Hepatocyte (in vitro differentiated cells): ENCODE data around the gene AKT2. TPM values are rescaled to one million over a fixed set of nuclear protein-coding genes. Genes with fewer than 3 reads are reported as not detected.

Source experiments
- DNase-seq: peaks from one replicate; pipeline ENCODE4 v3.0.0-alpha.2; 2016; ENCODE audit warnings: low spot score
- H2AFZ ChIP-seq: fragments of 200-600 bp; sonication (generic); 2 replicates; pipeline ENCODE4 v1.6.0; 2016; ENCODE audit warnings: antibody characterized with exemption, mild to moderate bottlenecking
- H3K27ac ChIP-seq: fragments of 200-600 bp; sonication (generic); 2 replicates; pipeline ENCODE4 v1.5.1; 2016; ENCODE audit warnings: mild to moderate bottlenecking
- H3K27me3 ChIP-seq: fragments of 200-600 bp; sonication (generic); 2 replicates; pipeline ENCODE4 v1.6.1; 2016
- H3K36me3 ChIP-seq: fragments of 200-600 bp; sonication (generic); replicated peaks from 2 replicates; pipeline ENCODE4 v1.5.1; 2016; ENCODE audit warnings: low read depth; ENCODE audit not compliant: insufficient read depth
- H3K4me1 ChIP-seq: fragments of 200-600 bp; sonication (generic); 2 replicates; pipeline ENCODE4 v1.5.1; 2016; ENCODE audit warnings: mild to moderate bottlenecking, moderate library complexity; ENCODE audit not compliant: insufficient read depth
- H3K4me2 ChIP-seq: fragments of 200-600 bp; sonication (generic); 2 replicates; pipeline ENCODE4 v1.6.0; 2016
- H3K4me3 ChIP-seq: fragments of 200-600 bp; sonication (generic); 2 replicates; pipeline ENCODE4 v1.5.1; 2016; ENCODE audit warnings: mild to moderate bottlenecking
- H3K79me2 ChIP-seq: fragments of 200-600 bp; sonication (generic); 2 replicates; pipeline ENCODE4 v1.6.0; 2017; ENCODE audit warnings: mild to moderate bottlenecking
- H3K9me2 ChIP-seq: fragments of 200-600 bp; sonication (generic); replicated peaks from 2 replicates; pipeline ENCODE4 v1.6.0; 2017; ENCODE audit warnings: mild to moderate bottlenecking; ENCODE audit not compliant: insufficient read depth
- H3K9me3 ChIP-seq: fragments of 200-600 bp; sonication (generic); 2 replicates; pipeline ENCODE4 v1.5.1; 2016; ENCODE audit warnings: low read depth, mild to moderate bottlenecking
- H4K20me1 ChIP-seq: fragments of 200-600 bp; sonication (generic); 2 replicates; pipeline ENCODE4 v1.6.0; 2016; ENCODE audit warnings: mild to moderate bottlenecking; ENCODE audit not compliant: insufficient read depth, poor library complexity, severe bottlenecking
- CTCF ChIP-seq: fragments of 200-600 bp; sonication (generic); IDR thresholded peaks from 2 replicates; pipeline ENCODE4 v1.5.1; 2016; ENCODE audit warnings: antibody characterized with exemption, mild to moderate bottlenecking; ENCODE audit not compliant: poor library complexity
- EZH2 ChIP-seq: fragments of 200-600 bp; sonication (generic); IDR thresholded peaks from 2 replicates; pipeline ENCODE4 v1.6.1; 2016; ENCODE audit warnings: antibody characterized with exemption, mild to moderate bottlenecking, borderline replicate concordance
- EZH2phosphoT487 ChIP-seq: fragments of 200-600 bp; sonication (generic); IDR thresholded peaks from one replicate; pipeline ENCODE4 v1.6.1; 2018; ENCODE audit warnings: antibody characterized with exemption, mild to moderate bottlenecking, low read depth, moderate library complexity; ENCODE audit not compliant: unreplicated experiment, severe bottlenecking
- WGBS: methylation state at CpG from one replicate; pipeline ENCODE4 v1.1.6; 2016; ENCODE audit warnings: low lambda C conversion rate; ENCODE audit errors: missing lambda C conversion rate; 5-methylcytosine and 5-hydroxymethylcytosine counted together
- polyA plus RNA-seq: library from polyadenylated mRNA; unstranded; fragments of >200 nt; fragmentation: Nextera tagmentation; extraction: Ambion mirVana; gene quantifications from 2 replicates; pipeline ENCODE4 v1.2.1, GENCODE V29; 2016
- total RNA-seq: library from RNA; depleted of rRNA; stranded (reverse); fragments of >200 nt; gene quantifications from 2 replicates; pipeline ENCODE4 v1.2.3, GENCODE V29; 2014

AKT2 gene
- total and polyA plus RNA-seq, 2 experiments from 2014 or later: 54.9 to 106 TPM

GRCh38 chr19:40216777-40217026 lies 68.4 kb downstream of the AKT2 start:
- TF ChIP-seq CTCF (no peak), EZH2phosphoT487 (no peak), EZH2 (no peak)
- H3K36me3 ChIP-seq: no peaks in the 10 kb centered on the region
- no peak overlapping the region for H2AFZ ChIP-seq
- no peak for DNase-seq
- WGBS: 35% methylated on average over 9 of the region's 9 CpGs
- peak overlapping the region; percentile 72 for H3K4me2 ChIP-seq
- H3K4me1 ChIP-seq: peaks cover 3% of the 10 kb centered on the region
- no peaks in the 10 kb centered on the region for H3K9me2 ChIP-seq
- no peaks in the 10 kb centered on the region for H4K20me1 ChIP-seq
- no peak overlapping the region for H3K27ac ChIP-seq
- no peaks in the 10 kb centered on the region for H3K9me3 ChIP-seq
- peaks cover 43% of the 10 kb centered on the region for H3K27me3 ChIP-seq
- H3K79me2 ChIP-seq: no peaks in the 10 kb centered on the region
- no peak overlapping the region for H3K4me3 ChIP-seq

- no peak overlapping the region for H2AFZ ChIP-seq
- no peaks in the 10 kb centered on the region for H4K20me1 ChIP-seq
- peaks cover 42% of the 10 kb centered on the region for H3K27me3 ChIP-seq
- H3K9me3 ChIP-seq: no peaks in the 10 kb centered on the region
- H3K4me1 ChIP-seq: peaks cover 3% of the 10 kb centered on the region
- no peak overlapping the region for H3K4me3 ChIP-seq
- TF ChIP-seq CTCF (no peak), EZH2 (no peak), EZH2phosphoT487 (no peak)
- H3K9me2 ChIP-seq: no peaks in the 10 kb centered on the region
- 70% methylated on average over 23 of the region's 23 CpGs for WGBS
- DNase-seq: no peak
- peak overlapping the region; percentile 72 for H3K4me2 ChIP-seq
- no peak overlapping the region for H3K27ac ChIP-seq
- no peaks in the 10 kb centered on the region for H3K36me3 ChIP-seq
- H3K79me2 ChIP-seq: no peaks in the 10 kb centered on the region
Measured at GRCh38 chr19:40216013-40216776, 69.0 kb downstream of the AKT2 start.

- DNase-seq: no peak
- TF ChIP-seq EZH2phosphoT487 (no peak), CTCF (no peak), EZH2 (no peak)
- WGBS: 96% methylated on average over 11 of the region's 22 CpGs
- no peaks in the 10 kb centered on the region for H4K20me1 ChIP-seq
- H3K79me2 ChIP-seq: no peaks in the 10 kb centered on the region
- no peak overlapping the region for H2AFZ ChIP-seq
- H3K27me3 ChIP-seq: peaks cover 33% of the 10 kb centered on the region
- no peak overlapping the region for H3K27ac ChIP-seq
- H3K9me2 ChIP-seq: no peaks in the 10 kb centered on the region
- H3K36me3 ChIP-seq: no peaks in the 10 kb centered on the region
- H3K4me3 ChIP-seq: no peak overlapping the region
- H3K9me3 ChIP-seq: no peaks in the 10 kb centered on the region
- peaks cover 3% of the 10 kb centered on the region for H3K4me1 ChIP-seq
- no peak overlapping the region for H3K4me2 ChIP-seq
Measured at GRCh38 chr19:40214936-40215335, 70.2 kb downstream of the AKT2 start.
